Measurements from ENCODE around the gene EIF4G2. TPM values are rescaled to one million over a fixed set of nuclear protein-coding genes. Genes with fewer than 3 reads are reported as not detected.

Gene EIF4G2
- total and polyA plus RNA-seq, 2 experiments from 2014 or later = 503 to 638 TPM

DNA sequence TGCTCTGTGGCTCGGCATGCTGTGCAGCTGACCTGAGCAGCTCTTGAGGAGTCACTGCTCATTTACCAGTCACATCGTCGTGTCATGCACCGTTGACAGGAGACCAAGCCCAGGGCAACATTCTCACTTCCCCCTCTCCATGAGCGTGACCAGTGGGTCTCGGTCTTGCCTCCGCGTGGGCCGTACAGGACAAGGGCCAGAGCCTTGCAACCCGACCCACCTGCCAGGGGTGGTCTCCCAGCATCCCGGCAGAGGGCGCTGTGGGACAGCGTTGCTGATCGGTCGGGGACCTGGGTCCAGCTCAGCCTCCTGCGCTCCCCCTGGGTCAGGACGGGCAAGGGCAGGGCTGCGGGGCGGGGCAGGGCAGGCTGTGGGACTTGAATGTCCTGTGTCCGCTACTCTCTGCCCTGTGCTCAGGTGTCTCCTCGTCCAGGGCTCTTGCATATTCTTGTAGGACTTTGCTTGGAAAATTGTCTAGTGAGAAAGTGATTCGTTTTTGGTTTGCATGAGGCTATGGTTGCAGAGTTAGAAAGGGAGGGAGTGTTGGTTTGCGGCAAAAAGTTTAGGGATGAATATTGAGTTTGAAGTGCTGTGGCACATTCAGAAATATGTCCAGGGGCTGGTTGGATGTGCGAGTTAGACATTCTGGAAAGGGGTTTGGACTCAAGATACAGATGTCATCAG is 16.2 kb downstream of the EIF4G2 start:
- no peaks in the 10 kb centered on the region for H3K9me2 ChIP-seq (replicated peaks; ENCODE audit: insufficient read depth)
- DNase-seq (ENCODE audit: low spot score) = peak; percentile 92
- peak overlapping the region; percentile 72 for H3K4me2 ChIP-seq
- H3K4me1 ChIP-seq (ENCODE audit: insufficient read depth) = no peaks in the 10 kb centered on the region
- no peaks in the 10 kb centered on the region for H3K36me3 ChIP-seq (replicated peaks; ENCODE audit: insufficient read depth, low read depth)
- WGBS (ENCODE audit: low lambda C conversion rate, missing lambda C conversion rate) = 18% methylated on average over 22 of the region's 24 CpGs
- no peaks in the 10 kb centered on the region for H3K79me2 ChIP-seq
- no peak overlapping the region for H2AFZ ChIP-seq
- no peaks in the 10 kb centered on the region for H3K27me3 ChIP-seq
- no peak overlapping the region for H3K4me3 ChIP-seq
- H4K20me1 ChIP-seq (ENCODE audit: insufficient read depth, poor library complexity, severe bottlenecking) = peaks cover 11% of the 10 kb centered on the region
- no peak overlapping the region for H3K27ac ChIP-seq
- H3K9me3 ChIP-seq (ENCODE audit: low read depth) = no peaks in the 10 kb centered on the region
- TF ChIP-seq, protein P1, sequence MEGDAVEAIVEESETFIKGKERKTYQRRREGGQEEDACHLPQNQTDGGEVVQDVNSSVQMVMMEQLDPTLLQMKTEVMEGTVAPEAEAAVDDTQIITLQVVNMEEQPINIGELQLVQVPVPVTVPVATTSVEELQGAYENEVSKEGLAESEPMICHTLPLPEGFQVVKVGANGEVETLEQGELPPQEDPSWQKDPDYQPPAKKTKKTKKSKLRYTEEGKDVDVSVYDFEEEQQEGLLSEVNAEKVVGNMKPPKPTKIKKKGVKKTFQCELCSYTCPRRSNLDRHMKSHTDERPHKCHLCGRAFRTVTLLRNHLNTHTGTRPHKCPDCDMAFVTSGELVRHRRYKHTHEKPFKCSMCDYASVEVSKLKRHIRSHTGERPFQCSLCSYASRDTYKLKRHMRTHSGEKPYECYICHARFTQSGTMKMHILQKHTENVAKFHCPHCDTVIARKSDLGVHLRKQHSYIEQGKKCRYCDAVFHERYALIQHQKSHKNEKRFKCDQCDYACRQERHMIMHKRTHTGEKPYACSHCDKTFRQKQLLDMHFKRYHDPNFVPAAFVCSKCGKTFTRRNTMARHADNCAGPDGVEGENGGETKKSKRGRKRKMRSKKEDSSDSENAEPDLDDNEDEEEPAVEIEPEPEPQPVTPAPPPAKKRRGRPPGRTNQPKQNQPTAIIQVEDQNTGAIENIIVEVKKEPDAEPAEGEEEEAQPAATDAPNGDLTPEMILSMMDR (IDR thresholded peaks at IDR 0.05; ENCODE audit: poor library complexity) = peak; percentile 90
- no peak for TF ChIP-seq EZH2phosphoT487 (IDR thresholded peaks at IDR 0.05; ENCODE audit: low read depth, severe bottlenecking, unreplicated experiment)
- TF ChIP-seq EZH2 (IDR thresholded peaks at IDR 0.05; ENCODE audit: borderline replicate concordance) = no peak

DNA sequence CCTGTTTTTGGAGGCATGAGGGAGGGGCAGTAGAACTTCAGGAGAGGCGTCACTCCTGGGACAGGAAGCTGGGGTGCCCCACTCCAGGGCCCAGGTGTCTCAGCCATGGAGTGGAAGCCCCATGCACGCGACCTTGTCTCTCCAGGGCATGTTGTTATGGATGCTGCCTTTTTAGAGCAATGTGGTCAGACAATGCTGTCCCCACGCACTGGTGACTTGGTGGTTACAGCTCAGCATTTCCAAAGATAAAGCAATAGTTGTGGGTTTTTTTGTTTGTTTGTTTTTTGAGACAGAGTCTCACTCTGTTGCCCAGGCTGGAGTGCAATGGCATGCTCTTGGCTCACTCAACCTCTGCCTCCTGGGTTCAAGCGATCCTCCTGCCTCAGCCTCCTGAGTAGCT is 22.3 kb downstream of the EIF4G2 start:
- Histone ChIP-seq H3K4me1 (ENCODE audit: insufficient read depth) (no peaks in the 10 kb centered on the region), H3K27me3 (no peaks in the 10 kb centered on the region), H3K9me2 (replicated peaks; ENCODE audit: insufficient read depth) (no peaks in the 10 kb centered on the region), H3K79me2 (no peaks in the 10 kb centered on the region), H2AFZ (no peak overlapping the region), H4K20me1 (ENCODE audit: insufficient read depth, poor library complexity, severe bottlenecking) (no peaks in the 10 kb centered on the region), H3K9me3 (ENCODE audit: low read depth) (no peaks in the 10 kb centered on the region), H3K4me2 (no peak overlapping the region), H3K4me3 (no peak overlapping the region), H3K27ac (no peak overlapping the region), H3K36me3 (replicated peaks; ENCODE audit: insufficient read depth, low read depth) (no peaks in the 10 kb centered on the region)
- TF ChIP-seq EZH2 (IDR thresholded peaks at IDR 0.05; ENCODE audit: borderline replicate concordance) = no peak
- TF ChIP-seq, protein P1 (IDR thresholded peaks at IDR 0.05; ENCODE audit: poor library complexity) = no peak
- TF ChIP-seq EZH2phosphoT487 (IDR thresholded peaks at IDR 0.05; ENCODE audit: low read depth, severe bottlenecking, unreplicated experiment) = no peak
- WGBS (ENCODE audit: low lambda C conversion rate, missing lambda C conversion rate) = 95% methylated on average over 5 of the region's 5 CpGs
- no peak for DNase-seq (ENCODE audit: low spot score)

DNA sequence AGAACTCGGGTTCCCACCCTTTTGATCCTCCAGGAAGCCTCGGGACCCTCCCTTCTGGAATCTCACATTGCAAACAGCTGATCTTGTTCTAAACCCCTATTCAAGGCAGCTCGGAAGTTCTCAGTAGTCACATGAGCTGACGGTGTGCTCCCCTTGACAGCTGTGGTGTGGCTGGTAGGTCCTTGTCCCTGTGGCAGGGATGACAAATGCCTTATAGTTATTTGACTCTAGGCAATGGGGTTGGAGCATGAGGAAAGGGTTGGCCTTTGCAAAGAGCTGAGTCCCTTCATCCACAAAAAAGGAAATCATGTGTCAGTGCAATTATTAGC is 23.6 kb downstream of the EIF4G2 start:
- TF ChIP-seq EZH2 (IDR thresholded peaks at IDR 0.05; ENCODE audit: borderline replicate concordance) = no peak
- TF ChIP-seq, protein P1 (IDR thresholded peaks at IDR 0.05; ENCODE audit: poor library complexity) = no peak
- TF ChIP-seq EZH2phosphoT487 (IDR thresholded peaks at IDR 0.05; ENCODE audit: low read depth, severe bottlenecking, unreplicated experiment) = no peak
- Histone ChIP-seq H3K9me2 (replicated peaks; ENCODE audit: insufficient read depth) (no peaks in the 10 kb centered on the region), H3K4me3 (no peak overlapping the region), H2AFZ (no peak overlapping the region), H3K79me2 (no peaks in the 10 kb centered on the region), H3K36me3 (replicated peaks; ENCODE audit: insufficient read depth, low read depth) (no peaks in the 10 kb centered on the region), H3K27me3 (no peaks in the 10 kb centered on the region), H3K27ac (no peak overlapping the region), H3K9me3 (ENCODE audit: low read depth) (no peaks in the 10 kb centered on the region), H3K4me1 (ENCODE audit: insufficient read depth) (no peaks in the 10 kb centered on the region), H3K4me2 (no peak overlapping the region), H4K20me1 (ENCODE audit: insufficient read depth, poor library complexity, severe bottlenecking) (no peaks in the 10 kb centered on the region)
- 63% methylated on average over 4 of the region's 4 CpGs for WGBS (ENCODE audit: low lambda C conversion rate, missing lambda C conversion rate)
- no peak for DNase-seq (ENCODE audit: low spot score)
